ENCODE results near the gene MCCC2. TPM values are rescaled to one million over a fixed set of nuclear protein-coding genes. Genes with fewer than 3 reads are reported as not detected.

The MCCC2 gene
- total RNA-seq, 1 donor from 2014 or later, result 31.7 TPM

DNA sequence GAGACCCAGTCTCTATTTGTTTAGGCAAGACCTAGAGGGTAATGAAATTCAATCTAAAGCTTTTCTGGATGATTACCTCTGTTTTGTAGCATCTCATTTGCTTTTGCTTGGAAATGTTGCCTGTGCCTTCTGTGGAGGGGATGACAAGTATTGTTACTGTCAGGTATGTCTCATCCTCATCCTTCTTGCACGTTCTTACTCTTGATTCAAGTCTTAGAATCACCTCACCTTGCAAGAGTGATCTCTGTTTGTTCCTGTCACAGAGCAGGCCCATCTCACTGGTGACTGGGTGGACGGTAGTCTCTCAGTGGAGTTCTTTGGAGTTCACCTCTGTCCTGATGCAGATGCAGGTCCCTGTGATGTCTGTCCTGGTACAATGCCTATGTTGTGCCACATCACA lies 33.5 kb downstream of the MCCC2 start:
- no peak overlapping the region for H3K27ac Mint-ChIP-seq (ENCODE audit: unreplicated experiment)
- Histone ChIP-seq H3K9ac (ENCODE audit: low read length) (no peak overlapping the region), H3K27ac (ENCODE audit: low read depth, low read length) (no peak overlapping the region), H3K9me3 (ENCODE audit: insufficient read depth, low read depth, low read length) (no peaks in the 10 kb centered on the region), H3K4me1 (ENCODE audit: insufficient read depth, low read length) (no peaks in the 10 kb centered on the region), H3K27me3 (ENCODE audit: insufficient read depth, low read length) (no peaks in the 10 kb centered on the region), H3K4me3 (ENCODE audit: insufficient read depth, low read depth, low read length) (no peak overlapping the region), H3K36me3 (ENCODE audit: insufficient read depth, low read length) (no peaks in the 10 kb centered on the region), H2AFZ (ENCODE audit: low read depth, low read length) (no peak overlapping the region), H3K79me2 (ENCODE audit: insufficient read depth, low read length) (no peaks in the 10 kb centered on the region), H3K4me2 (ENCODE audit: low read length) (no peak overlapping the region), H4K20me1 (ENCODE audit: insufficient read depth, low read length) (no peaks in the 10 kb centered on the region)
- H3K36me3 Mint-ChIP-seq (ENCODE audit: low read depth, unreplicated experiment), result peaks cover 24% of the 10 kb centered on the region
- TF ChIP-seq CTCF (IDR thresholded peaks at IDR 0.05; ENCODE audit: insufficient read depth, low read depth, low read length) (no peak), EZH2 (IDR thresholded peaks at IDR 0.05; ENCODE audit: insufficient read depth, low read length) (no peak)
- no peak for FAIRE-seq
- no peaks in the 10 kb centered on the region for H3K4me1 Mint-ChIP-seq (ENCODE audit: low read depth, unreplicated experiment)
- H3K4me3 Mint-ChIP-seq (ENCODE audit: unreplicated experiment), result no peak overlapping the region
- no peaks in the 10 kb centered on the region for H3K27me3 Mint-ChIP-seq (ENCODE audit: low read depth, unreplicated experiment)
- peaks cover 3% of the 10 kb centered on the region for H3K9me3 Mint-ChIP-seq (ENCODE audit: unreplicated experiment)
- DNase-seq (ENCODE audit: low read depth), result no peak

- Histone ChIP-seq H3K36me3 (ENCODE audit: insufficient read depth, low read length) (no peaks in the 10 kb centered on the region), H3K4me3 (ENCODE audit: insufficient read depth, low read depth, low read length) (no peak overlapping the region), H2AFZ (ENCODE audit: low read depth, low read length) (no peak overlapping the region), H3K4me1 (ENCODE audit: insufficient read depth, low read length) (no peaks in the 10 kb centered on the region), H3K4me2 (ENCODE audit: low read length) (no peak overlapping the region), H3K27me3 (ENCODE audit: insufficient read depth, low read length) (no peaks in the 10 kb centered on the region), H4K20me1 (ENCODE audit: insufficient read depth, low read length) (no peaks in the 10 kb centered on the region), H3K9ac (ENCODE audit: low read length) (no peak overlapping the region), H3K9me3 (ENCODE audit: insufficient read depth, low read depth, low read length) (no peaks in the 10 kb centered on the region), H3K27ac (ENCODE audit: low read depth, low read length) (no peak overlapping the region), H3K79me2 (ENCODE audit: insufficient read depth, low read length) (no peaks in the 10 kb centered on the region)
- Mint-ChIP-seq H3K27me3 (ENCODE audit: low read depth, unreplicated experiment) (no peaks in the 10 kb centered on the region), H3K4me3 (ENCODE audit: unreplicated experiment) (no peak overlapping the region), H3K9me3 (ENCODE audit: unreplicated experiment) (peaks cover 3% of the 10 kb centered on the region), H3K4me1 (ENCODE audit: low read depth, unreplicated experiment) (no peaks in the 10 kb centered on the region), H3K36me3 (ENCODE audit: low read depth, unreplicated experiment) (peaks cover 24% of the 10 kb centered on the region), H3K27ac (ENCODE audit: unreplicated experiment) (no peak overlapping the region)
- TF ChIP-seq CTCF (IDR thresholded peaks at IDR 0.05; ENCODE audit: insufficient read depth, low read depth, low read length), result no peak
- no peak for TF ChIP-seq EZH2 (IDR thresholded peaks at IDR 0.05; ENCODE audit: insufficient read depth, low read length)
- FAIRE-seq (no peak), DNase-seq (ENCODE audit: low read depth) (no peak)
Observed at GRCh38 chr5:71621268-71621667, 34.1 kb downstream of the MCCC2 start.

DNA sequence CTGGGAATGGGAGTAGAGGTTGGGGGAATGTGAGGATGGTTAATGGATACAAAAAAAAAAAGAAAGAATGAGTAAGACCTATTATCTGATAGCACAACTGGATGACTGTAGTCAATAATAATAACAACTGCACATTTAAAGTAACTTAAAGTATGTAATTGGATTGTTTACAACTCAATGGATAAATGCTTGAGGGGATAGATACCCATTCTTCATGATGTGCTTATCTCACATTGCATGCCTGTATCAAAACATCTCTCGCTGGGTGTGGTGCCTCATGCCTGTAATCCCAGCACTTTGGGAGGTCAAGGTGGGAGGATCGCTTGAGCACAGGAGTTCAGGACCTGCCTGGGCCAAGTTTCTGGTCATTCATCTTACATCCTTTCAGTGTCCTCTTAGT lies 34.6 kb downstream of the MCCC2 start:
- no peak for FAIRE-seq
- H3K27ac Mint-ChIP-seq (ENCODE audit: unreplicated experiment), result no peak overlapping the region
- H3K4me3 Mint-ChIP-seq (ENCODE audit: unreplicated experiment), result no peak overlapping the region

More for the DNA sequence above, 34.6 kb downstream of the MCCC2 start:
- no peaks in the 10 kb centered on the region for H3K4me1 ChIP-seq (ENCODE audit: insufficient read depth, low read length)
- DNase-seq (ENCODE audit: low read depth), result no peak
- Mint-ChIP-seq H3K27me3 (ENCODE audit: low read depth, unreplicated experiment) (no peaks in the 10 kb centered on the region), H3K36me3 (ENCODE audit: low read depth, unreplicated experiment) (peaks cover 23% of the 10 kb centered on the region), H3K4me1 (ENCODE audit: low read depth, unreplicated experiment) (no peaks in the 10 kb centered on the region), H3K9me3 (ENCODE audit: unreplicated experiment) (peaks cover 3% of the 10 kb centered on the region)
- no peaks in the 10 kb centered on the region for H3K27me3 ChIP-seq (ENCODE audit: insufficient read depth, low read length)
- TF ChIP-seq CTCF (IDR thresholded peaks at IDR 0.05; ENCODE audit: insufficient read depth, low read depth, low read length) (no peak), EZH2 (IDR thresholded peaks at IDR 0.05; ENCODE audit: insufficient read depth, low read length) (no peak)
- no peak overlapping the region for H3K27ac ChIP-seq (ENCODE audit: low read depth, low read length)
- no peaks in the 10 kb centered on the region for H4K20me1 ChIP-seq (ENCODE audit: insufficient read depth, low read length)
- H3K36me3 ChIP-seq (ENCODE audit: insufficient read depth, low read length), result no peaks in the 10 kb centered on the region
- H2AFZ ChIP-seq (ENCODE audit: low read depth, low read length), result no peak overlapping the region
- no peaks in the 10 kb centered on the region for H3K9me3 ChIP-seq (ENCODE audit: insufficient read depth, low read depth, low read length)
- no peak overlapping the region for H3K9ac ChIP-seq (ENCODE audit: low read length)
- H3K79me2 ChIP-seq (ENCODE audit: insufficient read depth, low read length), result no peaks in the 10 kb centered on the region
- no peak overlapping the region for H3K4me2 ChIP-seq (ENCODE audit: low read length)
- H3K4me3 ChIP-seq (ENCODE audit: insufficient read depth, low read depth, low read length), result no peak overlapping the region

Measured in astrocyte (in vitro differentiated cells and primary cell).